GM10847 (cell line): ENCODE results near the gene RAP1GAP2.

Experiments used
- POLR2A ChIP-seq: IDR thresholded peaks from 2 replicates; pipeline ENCODE4 v1.6.1; 2011; ENCODE audit not compliant: insufficient read length; ENCODE audit errors: extremely low read depth

The RAP1GAP2 gene

GRCh38 chr17:2948721-2949468, 152.7 kb downstream of the RAP1GAP2 start:
- TF ChIP-seq POLR2A: no peak

- TF ChIP-seq POLR2A: no peak
Observed at GRCh38 chr17:2949469-2950044, 153.3 kb downstream of the RAP1GAP2 start.

- no peak for TF ChIP-seq POLR2A
Observed at GRCh38 chr17:2950846-2951245, 154.6 kb downstream of the RAP1GAP2 start.

- no peak for TF ChIP-seq POLR2A
Observed at GRCh38 chr17:2952174-2952845, 156.1 kb downstream of the RAP1GAP2 start.

GRCh38 chr17:2954898-2955445, 158.7 kb downstream of the RAP1GAP2 start:
- no peak for TF ChIP-seq POLR2A

- no peak for TF ChIP-seq POLR2A
Observed at GRCh38 chr17:2955931-2956582, 159.8 kb downstream of the RAP1GAP2 start.

GRCh38 chr17:2957631-2958286, 161.5 kb downstream of the RAP1GAP2 start:
- TF ChIP-seq POLR2A: no peak

GRCh38 chr17:2958706-2959222, 162.5 kb downstream of the RAP1GAP2 start:
- TF ChIP-seq POLR2A: no peak

- no peak for TF ChIP-seq POLR2A
Observed at GRCh38 chr17:2959371-2960130, 163.3 kb downstream of the RAP1GAP2 start.

- no peak for TF ChIP-seq POLR2A
Observed at GRCh38 chr17:2961446-2961845, 165.2 kb downstream of the RAP1GAP2 start.

- no peak for TF ChIP-seq POLR2A
Observed at GRCh38 chr17:2962236-2962635, 166.0 kb downstream of the RAP1GAP2 start.

- TF ChIP-seq POLR2A: no peak
Observed at GRCh38 chr17:2962729-2963128, 166.5 kb downstream of the RAP1GAP2 start.

- no peak for TF ChIP-seq POLR2A
Observed at GRCh38 chr17:2963332-2964027, 167.2 kb downstream of the RAP1GAP2 start.

- no peak for TF ChIP-seq POLR2A
Observed at GRCh38 chr17:2964028-2964356, 167.8 kb downstream of the RAP1GAP2 start.

GRCh38 chr17:2964370-2964769, 168.1 kb downstream of the RAP1GAP2 start:
- TF ChIP-seq POLR2A: no peak
